Measurements from ENCODE around the gene MSH4.

DNA sequence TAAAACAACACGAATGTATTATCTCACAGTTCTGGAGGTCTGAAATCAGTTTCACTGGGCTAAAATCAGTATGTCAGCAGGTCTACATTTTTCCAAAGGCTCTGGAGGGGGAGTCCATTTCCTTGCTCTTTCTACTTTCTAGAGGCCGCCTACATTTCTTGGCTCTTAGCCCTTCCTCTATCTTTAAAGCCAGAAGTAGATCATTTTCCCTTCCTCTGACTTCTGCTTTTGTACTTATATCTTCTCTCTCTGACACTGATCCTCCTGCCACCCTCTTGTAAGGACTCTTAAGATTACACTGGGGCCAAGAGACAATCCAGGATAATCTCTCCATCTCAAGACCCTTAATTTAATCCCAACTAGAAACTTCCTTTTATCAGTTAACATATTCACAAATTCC is 41.4 kb downstream of the MSH4 start:
- TF ChIP-seq ESRRG (CRISPR knock-in tag; IDR thresholded peaks at IDR 0.05), result no peak
- no peak for TF ChIP-seq RARB (CRISPR knock-in tag; IDR thresholded peaks at IDR 0.05)
- TF ChIP-seq GLIS3 (CRISPR knock-in tag; IDR thresholded peaks at IDR 0.05), result no peak
- TF ChIP-seq, protein P1, sequence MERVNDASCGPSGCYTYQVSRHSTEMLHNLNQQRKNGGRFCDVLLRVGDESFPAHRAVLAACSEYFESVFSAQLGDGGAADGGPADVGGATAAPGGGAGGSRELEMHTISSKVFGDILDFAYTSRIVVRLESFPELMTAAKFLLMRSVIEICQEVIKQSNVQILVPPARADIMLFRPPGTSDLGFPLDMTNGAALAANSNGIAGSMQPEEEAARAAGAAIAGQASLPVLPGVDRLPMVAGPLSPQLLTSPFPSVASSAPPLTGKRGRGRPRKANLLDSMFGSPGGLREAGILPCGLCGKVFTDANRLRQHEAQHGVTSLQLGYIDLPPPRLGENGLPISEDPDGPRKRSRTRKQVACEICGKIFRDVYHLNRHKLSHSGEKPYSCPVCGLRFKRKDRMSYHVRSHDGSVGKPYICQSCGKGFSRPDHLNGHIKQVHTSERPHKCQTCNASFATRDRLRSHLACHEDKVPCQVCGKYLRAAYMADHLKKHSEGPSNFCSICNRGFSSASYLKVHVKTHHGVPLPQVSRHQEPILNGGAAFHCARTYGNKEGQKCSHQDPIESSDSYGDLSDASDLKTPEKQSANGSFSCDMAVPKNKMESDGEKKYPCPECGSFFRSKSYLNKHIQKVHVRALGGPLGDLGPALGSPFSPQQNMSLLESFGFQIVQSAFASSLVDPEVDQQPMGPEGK (CRISPR knock-in tag; IDR thresholded peaks at IDR 0.05; ENCODE audit: borderline replicate concordance), result no peak
